EL (cell line): Measurements from ENCODE around the gene TLR4.

Experiments used
- DNase-seq: peaks from one replicate; pipeline ENCODE4 v3.0.0-alpha.2; 2016

The TLR4 gene

DNA sequence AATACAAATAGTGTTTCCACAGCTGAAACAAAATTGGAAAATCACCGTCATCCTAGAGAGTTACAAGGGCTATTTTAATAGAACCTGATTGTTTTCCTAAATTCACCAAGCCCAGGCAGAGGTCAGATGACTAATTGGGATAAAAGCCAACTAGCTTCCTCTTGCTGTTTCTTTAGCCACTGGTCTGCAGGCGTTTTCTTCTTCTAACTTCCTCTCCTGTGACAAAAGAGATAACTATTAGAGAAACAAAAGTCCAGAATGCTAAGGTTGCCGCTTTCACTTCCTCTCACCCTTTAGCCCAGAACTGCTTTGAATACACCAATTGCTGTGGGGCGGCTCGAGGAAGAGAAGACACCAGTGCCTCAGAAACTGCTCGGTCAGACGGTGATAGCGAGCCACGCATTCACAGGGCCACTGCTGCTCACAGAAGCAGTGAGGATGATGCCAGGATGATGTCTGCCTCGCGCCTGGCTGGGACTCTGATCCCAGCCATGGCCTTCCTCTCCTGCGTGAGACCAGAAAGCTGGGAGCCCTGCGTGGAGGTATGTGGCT is at the start of gene TLR4:
TSS of gene TLR4 (plus strand) at position 380 of the 552 bp plus-strand sequence. CDS start at position 450, 70 bp downstream.
- DNase-seq, result peak; percentile 88

GRCh38 chr9:117656002-117656401 is 48.2 kb upstream of the TLR4 start:
- DNase-seq, result no peak

- no peak for DNase-seq
Measured at GRCh38 chr9:117662651-117663050, 41.6 kb upstream of the TLR4 start.

DNA sequence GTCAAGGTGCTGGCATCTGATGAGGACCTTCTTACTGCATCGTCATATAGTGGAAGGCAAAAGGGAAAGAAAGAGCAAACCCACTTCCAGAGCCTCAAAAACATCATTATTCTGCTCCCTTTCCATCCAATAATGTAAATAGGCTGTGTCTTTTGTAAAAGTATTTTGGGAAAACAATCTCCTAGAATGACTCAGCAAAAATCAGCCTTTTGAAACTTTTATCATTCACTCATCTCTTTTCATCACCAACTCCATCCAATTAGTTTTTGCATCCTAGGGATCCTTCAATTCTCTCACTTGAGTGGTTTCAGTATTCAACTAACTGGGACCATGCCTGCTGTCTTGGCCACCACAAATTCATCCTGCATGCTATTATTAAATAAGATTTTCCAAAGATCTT is 39.8 kb upstream of the TLR4 start:
- DNase-seq, result no peak

- DNase-seq, result no peak
Measured at GRCh38 chr9:117665601-117666385, 38.4 kb upstream of the TLR4 start.

GRCh38 chr9:117671468-117671867 is 32.7 kb upstream of the TLR4 start:
- DNase-seq, result peak; percentile 51

GRCh38 chr9:117672369-117672768 is 31.8 kb upstream of the TLR4 start:
- peak; percentile 83 for DNase-seq

DNA sequence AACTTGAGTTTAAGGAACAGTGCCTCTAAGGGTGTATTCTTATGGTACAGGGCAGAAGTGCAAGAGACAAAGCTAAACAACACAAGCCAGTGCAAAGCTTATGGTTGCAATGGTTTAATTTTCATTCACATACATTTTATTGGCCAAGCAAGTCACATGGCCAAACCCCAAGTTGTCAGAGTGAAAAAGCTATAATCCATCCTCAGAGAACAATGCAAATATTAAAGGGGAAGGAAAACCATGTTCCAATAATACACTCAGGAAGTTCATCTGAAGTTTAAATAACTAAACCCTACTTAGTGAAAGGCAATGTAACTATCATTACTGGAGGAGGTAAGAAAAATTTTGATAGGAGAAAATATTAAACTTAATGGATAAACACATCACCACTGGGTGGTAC is 26.6 kb upstream of the TLR4 start:
- no peak for DNase-seq

DNA sequence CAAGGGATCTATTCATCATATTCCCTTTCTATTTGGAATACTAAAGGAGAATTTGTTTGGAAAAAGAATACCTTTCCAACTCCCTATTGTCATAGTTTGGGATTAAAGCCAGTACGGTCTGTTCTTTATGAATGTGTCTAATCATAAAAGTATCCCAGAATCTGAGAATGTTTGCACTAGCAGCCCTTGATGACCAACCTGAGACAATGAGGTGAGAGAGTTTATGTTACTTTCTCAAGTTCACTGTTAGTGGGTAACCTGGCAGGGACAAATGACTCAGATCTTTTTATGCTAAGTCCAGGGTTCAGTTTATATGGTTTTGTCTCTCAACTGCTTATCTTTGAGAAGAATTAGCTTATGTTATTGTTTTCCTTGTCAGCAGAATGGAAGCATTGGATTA is 25.3 kb upstream of the TLR4 start:
- no peak for DNase-seq

- DNase-seq, result no peak
Measured at GRCh38 chr9:117679416-117679815, 24.8 kb upstream of the TLR4 start.

DNA sequence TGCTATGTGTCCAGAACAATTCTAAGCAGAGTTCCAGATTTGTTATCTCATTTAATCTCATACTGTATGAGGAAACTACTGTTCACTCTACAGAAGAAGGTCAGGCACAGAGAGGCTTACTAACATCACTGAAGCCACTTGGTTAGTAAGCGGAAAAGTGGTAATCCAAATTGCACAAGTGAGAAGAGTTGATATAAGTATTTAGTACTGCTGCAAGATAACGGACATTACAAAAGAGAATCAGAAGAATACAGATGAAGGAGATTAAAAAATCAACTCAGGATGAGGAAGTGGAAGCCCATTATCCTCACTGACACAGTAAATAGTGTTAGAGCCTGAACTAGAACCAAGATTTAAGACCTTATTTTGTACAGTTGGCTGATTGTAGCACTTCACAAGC is 22.3 kb upstream of the TLR4 start:
- no peak for DNase-seq

DNA sequence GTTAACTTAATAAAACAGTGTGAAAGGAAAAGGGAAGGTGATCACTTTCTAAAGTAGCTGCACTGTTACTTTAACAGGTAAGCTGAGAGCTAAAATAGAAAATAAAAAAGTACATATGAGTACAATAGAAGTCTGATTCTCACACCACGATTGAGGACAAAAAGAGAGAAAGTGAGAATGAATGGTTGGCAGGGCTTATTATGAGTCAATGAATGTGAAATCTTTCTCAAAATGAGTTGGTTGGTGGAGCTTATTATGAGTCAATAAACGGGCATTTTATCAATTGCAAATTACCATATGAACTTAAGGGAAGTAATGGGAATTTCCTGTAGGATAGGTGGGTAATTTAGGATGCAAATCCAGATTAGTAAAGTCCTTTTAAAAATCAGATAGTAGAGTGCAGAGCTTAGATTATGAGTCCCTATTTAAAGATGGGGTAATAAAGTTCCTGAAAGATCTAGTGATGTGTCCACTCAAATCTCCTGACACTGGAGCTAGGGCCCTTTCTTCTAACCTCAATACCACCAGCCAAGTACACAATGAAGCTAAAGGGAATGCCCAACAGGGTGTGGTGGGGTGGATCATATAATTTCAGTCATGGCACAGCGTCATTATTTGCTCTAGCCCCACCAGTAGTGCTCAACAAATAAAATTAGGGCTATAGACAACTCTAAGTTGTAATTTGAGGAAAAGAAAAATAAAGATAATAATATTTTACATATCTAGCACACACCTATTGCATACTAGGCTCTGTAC is 21.1 kb upstream of the TLR4 start:
- DNase-seq, result peak; percentile 31

GRCh38 chr9:117687532-117687931 is 16.7 kb upstream of the TLR4 start:
- DNase-seq, result no peak

DNA sequence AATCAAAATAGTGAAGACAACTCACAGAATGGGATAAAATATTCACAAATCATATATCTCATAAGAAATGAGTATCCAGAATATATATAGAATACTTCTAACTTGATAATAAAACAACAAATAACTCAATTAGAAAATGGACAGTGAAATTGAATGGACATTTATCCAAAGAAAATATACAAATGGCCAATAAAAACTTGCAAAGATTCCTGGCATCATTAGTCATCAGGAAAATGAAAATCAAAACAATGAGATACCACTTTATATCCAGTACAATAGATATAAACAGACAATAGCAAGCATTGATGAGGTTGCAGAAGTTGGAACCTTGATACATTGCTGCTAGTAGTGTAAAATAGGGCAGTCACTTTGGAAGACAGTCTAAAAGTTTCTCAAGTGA is 12.8 kb upstream of the TLR4 start:
- peak; percentile 32 for DNase-seq

DNA sequence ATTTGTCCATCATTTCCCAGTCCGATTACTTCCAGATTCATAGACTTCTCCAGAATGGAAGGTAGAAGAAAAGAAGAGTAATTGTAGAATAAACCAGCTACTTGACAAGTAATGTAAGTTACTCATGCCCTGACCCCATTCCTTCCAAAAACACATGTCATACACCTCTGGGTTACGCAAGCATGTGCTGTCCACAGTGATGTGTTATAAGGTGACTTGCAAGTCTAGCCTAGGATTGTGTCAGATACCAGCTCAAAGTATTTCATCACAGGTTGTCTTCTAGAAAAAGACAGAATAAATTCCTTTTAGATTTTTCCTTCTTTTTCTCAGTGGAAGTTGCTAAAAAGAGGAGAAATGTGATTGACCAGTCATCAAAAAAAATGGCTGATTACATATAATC is 8.0 kb upstream of the TLR4 start:
- DNase-seq, result no peak

DNA sequence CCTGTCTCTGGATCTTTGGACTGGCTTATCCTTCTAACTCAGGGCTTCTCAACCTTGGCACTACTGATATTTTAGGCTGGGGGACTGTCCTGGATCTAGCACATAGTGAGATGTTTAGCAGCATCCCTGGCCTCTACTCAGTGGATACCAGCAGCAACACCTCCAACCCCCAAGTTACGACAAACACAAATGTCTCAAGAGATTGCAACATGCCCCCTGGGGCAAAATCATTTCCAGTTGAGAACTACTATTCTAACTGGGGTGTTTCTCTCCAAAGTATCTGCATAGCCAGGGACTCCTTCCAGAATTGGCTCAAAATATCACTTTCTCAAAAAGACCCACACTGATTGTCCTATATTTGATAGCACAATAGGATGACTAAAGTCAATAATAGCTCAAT is 7.2 kb upstream of the TLR4 start:
- no peak for DNase-seq

DNA sequence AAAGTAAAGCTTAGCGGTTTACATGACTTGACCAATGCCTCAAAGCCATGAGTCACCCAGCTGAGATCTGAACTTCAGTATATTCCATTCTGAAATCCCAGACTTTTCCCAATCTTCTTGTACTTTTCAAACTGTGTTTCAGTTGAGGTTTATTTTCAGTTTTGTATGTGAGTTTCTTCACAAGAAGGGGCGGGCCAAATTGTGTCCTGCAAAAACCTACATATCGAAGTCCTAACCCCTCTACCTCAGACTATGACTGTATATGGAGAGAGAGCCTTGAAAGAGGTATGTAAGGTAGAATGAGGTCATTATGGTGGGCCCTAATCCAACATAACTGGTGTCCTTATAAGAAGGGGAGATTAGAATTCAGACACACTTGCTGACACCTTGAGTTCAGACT is 666 bp upstream of the TLR4 start:
- DNase-seq, result peak; percentile 48

DNA sequence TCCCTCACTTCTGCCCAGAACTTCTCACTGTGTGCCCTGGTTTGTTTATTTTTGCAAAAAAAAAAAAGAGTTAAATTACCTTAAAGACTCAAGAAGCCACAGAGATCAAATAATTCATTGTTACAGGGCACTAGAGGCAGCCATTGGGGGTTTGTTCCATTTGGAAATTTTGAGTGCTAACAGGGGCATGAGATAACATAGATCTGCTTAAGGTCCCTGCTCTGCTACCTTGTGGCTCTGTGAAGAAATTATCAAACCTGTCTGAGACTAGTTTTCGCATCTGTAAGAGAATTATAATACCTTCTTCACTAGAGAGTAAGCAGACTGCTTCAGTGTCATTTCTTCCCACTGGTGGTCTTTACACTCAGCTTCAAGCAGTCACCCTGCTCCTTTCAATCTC is 394 bp downstream of the TLR4 start:
- DNase-seq, result no peak

- DNase-seq, result no peak
Measured at GRCh38 chr9:117705386-117705785, 1.2 kb downstream of the TLR4 start.

GRCh38 chr9:117706421-117707116 is 2.4 kb downstream of the TLR4 start:
- peak; percentile 42 for DNase-seq

GRCh38 chr9:117707561-117707960 is 3.4 kb downstream of the TLR4 start:
- peak; percentile 44 for DNase-seq

DNA sequence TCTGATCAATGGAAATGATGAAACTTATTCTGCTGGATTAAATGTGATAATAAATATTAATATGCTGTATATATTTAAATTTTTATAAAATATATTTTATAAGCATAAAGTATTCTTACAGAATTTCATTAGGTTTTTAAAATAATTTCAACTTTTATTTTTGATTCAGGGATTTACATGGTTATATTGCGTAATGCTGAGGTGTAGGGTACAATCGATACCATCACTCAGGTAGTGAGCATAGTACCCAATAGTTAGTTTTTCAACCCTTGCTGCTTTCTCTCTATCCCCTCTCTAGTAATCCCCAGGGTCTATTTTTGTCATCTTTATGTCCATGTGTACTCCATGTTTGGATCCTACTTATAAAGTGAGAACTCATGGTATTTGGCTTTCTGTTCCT is 5.7 kb downstream of the TLR4 start:
- no peak for DNase-seq

DNA sequence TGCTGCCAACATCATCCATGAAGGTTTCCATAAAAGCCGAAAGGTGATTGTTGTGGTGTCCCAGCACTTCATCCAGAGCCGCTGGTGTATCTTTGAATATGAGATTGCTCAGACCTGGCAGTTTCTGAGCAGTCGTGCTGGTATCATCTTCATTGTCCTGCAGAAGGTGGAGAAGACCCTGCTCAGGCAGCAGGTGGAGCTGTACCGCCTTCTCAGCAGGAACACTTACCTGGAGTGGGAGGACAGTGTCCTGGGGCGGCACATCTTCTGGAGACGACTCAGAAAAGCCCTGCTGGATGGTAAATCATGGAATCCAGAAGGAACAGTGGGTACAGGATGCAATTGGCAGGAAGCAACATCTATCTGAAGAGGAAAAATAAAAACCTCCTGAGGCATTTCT is 10.1 kb downstream of the TLR4 start:
- no peak for DNase-seq
